Cardiac muscle cell (in vitro differentiated cells and primary cell): ENCODE data around the gene HCST. TPM values are rescaled to one million over a fixed set of nuclear protein-coding genes. Genes with fewer than 3 reads are reported as not detected.

Source experiments
- DNase-seq, 2 donors: peaks; one replicate each; pipeline versions ENCODE4 v3.0.0 to v3.0.0-alpha.2; 2010 to 2017; ENCODE audit warnings: low read depth in 1 of 2, low spot score in 1 of 2
- H3K27ac ChIP-seq: fragments of 200-600 bp; sonication (generic); 2 replicates; pipeline ENCODE4 v1.5.1; 2016
- H3K27me3 ChIP-seq: fragments of 200-600 bp; sonication (generic); 2 replicates; pipeline ENCODE4 v1.6.0; 2016; ENCODE audit warnings: control low read depth
- H3K36me3 ChIP-seq: fragments of 200-600 bp; sonication (generic); 2 replicates; pipeline ENCODE4 v1.5.1; 2016; ENCODE audit warnings: control low read depth
- H3K4me1 ChIP-seq: fragments of 200-600 bp; sonication (generic); 2 replicates; pipeline ENCODE4 v1.8.1; 2017; ENCODE audit warnings: low read depth, mild to moderate bottlenecking, mixed run types
- H3K4me3 ChIP-seq: fragments of 200-600 bp; sonication (generic); 2 replicates; pipeline ENCODE4 v1.5.1; 2016; ENCODE audit warnings: mild to moderate bottlenecking
- H3K9me3 ChIP-seq: fragments of 200-600 bp; sonication (generic); 2 replicates; pipeline ENCODE4 v1.5.1; 2017; ENCODE audit warnings: low read depth, mild to moderate bottlenecking, control low read depth
- polyA plus RNA-seq: library from polyadenylated mRNA; unstranded; fragments of >200 nt; fragmentation: Nextera tagmentation; extraction: Ambion mirVana; gene quantifications from 2 replicates; pipeline ENCODE4 v1.2.1, GENCODE V29; 2016
- total RNA-seq: library from RNA; depleted of rRNA; stranded (reverse); fragments of >200 nt; gene quantifications from 2 replicates; pipeline ENCODE4 v1.2.3, GENCODE V29; 2016
- TF ChIP-seq, protein P1 (sequence below): IDR thresholded peaks from 2 replicates; pipeline ENCODE4 v1.5.1; 2012; ENCODE audit warnings: low read depth, mild to moderate bottlenecking, low read length

Gene HCST
- total and polyA plus RNA-seq, 2 experiments from 2014 or later: 2.4 to 2.5 TPM

DNA sequence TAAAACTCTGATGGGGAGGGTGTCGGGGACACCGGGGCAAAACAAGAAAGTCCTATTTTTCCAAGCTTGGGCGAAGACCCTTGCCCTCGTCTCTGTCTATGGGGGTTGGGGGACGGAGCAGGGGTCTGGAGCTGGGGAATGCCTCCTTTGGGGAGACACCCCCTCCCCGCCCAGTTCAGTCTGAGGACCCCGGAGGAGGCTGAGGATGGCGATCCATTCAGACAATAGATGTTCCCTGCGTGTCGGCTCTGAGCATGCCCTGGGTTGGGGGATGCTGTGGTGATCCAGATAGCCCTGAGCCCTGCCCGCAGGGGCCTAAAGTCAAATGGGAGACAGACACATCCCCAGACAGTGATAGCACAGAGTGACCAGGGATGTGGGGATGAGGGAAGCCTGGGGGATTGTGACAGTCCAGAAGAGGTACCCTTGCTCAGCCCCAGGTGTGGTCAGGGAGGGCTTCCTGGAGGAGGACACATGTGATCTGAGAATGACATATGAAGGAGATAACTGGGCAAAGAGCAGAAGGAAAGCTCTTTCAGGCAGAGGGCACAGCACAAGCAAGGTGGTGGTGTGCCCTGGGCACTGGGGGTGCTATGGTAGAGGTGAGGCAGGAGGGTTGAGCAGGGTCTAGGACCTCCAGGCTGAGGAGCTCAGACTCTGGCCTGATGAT is 42.9 kb downstream of the HCST start:
- Histone ChIP-seq H3K4me1 (no peaks in the 10 kb centered on the region), H3K9me3 (no peaks in the 10 kb centered on the region), H3K36me3 (no peaks in the 10 kb centered on the region), H3K27me3 (no peaks in the 10 kb centered on the region), H3K4me3 (no peak overlapping the region), H3K27ac (no peak overlapping the region)
- TF ChIP-seq, protein P1, sequence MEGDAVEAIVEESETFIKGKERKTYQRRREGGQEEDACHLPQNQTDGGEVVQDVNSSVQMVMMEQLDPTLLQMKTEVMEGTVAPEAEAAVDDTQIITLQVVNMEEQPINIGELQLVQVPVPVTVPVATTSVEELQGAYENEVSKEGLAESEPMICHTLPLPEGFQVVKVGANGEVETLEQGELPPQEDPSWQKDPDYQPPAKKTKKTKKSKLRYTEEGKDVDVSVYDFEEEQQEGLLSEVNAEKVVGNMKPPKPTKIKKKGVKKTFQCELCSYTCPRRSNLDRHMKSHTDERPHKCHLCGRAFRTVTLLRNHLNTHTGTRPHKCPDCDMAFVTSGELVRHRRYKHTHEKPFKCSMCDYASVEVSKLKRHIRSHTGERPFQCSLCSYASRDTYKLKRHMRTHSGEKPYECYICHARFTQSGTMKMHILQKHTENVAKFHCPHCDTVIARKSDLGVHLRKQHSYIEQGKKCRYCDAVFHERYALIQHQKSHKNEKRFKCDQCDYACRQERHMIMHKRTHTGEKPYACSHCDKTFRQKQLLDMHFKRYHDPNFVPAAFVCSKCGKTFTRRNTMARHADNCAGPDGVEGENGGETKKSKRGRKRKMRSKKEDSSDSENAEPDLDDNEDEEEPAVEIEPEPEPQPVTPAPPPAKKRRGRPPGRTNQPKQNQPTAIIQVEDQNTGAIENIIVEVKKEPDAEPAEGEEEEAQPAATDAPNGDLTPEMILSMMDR: no peak
- no peak for DNase-seq

DNA sequence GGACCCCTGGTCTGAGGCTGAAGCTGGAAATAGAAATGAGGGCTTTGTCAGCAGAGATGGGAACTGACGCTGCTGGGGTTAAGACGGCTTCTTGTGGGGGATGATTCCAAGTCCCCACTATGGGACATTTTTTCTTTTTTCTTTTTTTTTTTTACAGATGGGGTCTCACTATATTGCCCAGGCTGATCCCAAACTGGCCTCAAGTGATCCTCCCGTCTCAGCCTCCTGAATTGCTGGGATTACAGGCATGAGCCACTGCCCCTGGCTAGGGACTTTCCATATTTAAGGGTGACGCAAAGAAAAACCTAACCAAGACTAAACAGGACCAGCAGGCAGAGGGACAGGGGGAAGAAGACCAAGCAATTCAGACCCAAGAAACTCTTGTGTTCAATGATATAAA is 43.9 kb downstream of the HCST start:
- no peaks in the 10 kb centered on the region for H3K36me3 ChIP-seq
- no peaks in the 10 kb centered on the region for H3K27me3 ChIP-seq
- no peak overlapping the region for H3K4me3 ChIP-seq
- DNase-seq: no peak
- TF ChIP-seq, protein P1: no peak
- no peak overlapping the region for H3K27ac ChIP-seq
- no peaks in the 10 kb centered on the region for H3K9me3 ChIP-seq
- no peaks in the 10 kb centered on the region for H3K4me1 ChIP-seq

DNA sequence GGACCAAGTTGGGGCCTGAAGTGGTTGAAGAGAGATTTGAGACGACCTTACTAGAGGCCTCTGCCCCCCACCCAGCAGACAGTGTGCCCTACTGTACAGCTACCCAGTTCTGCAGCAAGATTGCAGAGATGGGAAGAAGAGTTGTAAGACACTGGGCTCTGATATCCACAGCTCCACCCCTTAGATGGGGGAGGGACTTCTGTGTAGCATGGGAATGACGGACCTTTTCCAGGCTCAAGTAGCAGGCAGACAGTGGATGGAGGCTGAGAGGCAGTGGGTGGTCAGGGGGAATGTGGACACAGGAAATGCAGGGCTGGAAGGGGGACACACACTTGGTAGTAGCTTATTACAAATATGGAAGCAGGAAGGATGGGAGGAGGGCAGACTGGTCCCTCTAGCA is 46.8 kb downstream of the HCST start:
- no peak overlapping the region for H3K27ac ChIP-seq
- no peaks in the 10 kb centered on the region for H3K36me3 ChIP-seq
- H3K27me3 ChIP-seq: no peaks in the 10 kb centered on the region
- no peaks in the 10 kb centered on the region for H3K9me3 ChIP-seq
- no peak for DNase-seq
- TF ChIP-seq, protein P1: no peak
- H3K4me1 ChIP-seq: no peaks in the 10 kb centered on the region
- no peak overlapping the region for H3K4me3 ChIP-seq

Other genes starting within 250 kb of the HCST start
- gene UPK1A, start 236.0 kb upstream of the HCST start, total RNA-seq: 1.2 TPM in 1 of 2 replicates, not detected in the other
- gene UPK1A, start 236.0 kb upstream of the HCST start, polyA plus RNA-seq: 0.67 and 1.4 TPM in 2 replicates
- gene ZBTB32, start 198.0 kb upstream of the HCST start, total RNA-seq: not detected in 2 replicates
- gene ZBTB32, start 198.0 kb upstream of the HCST start, polyA plus RNA-seq: 0.53 and 0.59 TPM in 2 replicates
- gene KMT2B, start 184.5 kb upstream of the HCST start, total RNA-seq: 18.2 and 38.1 TPM in 2 replicates
- 8.9 and 11.9 TPM in 2 replicates for gene KMT2B, start 184.5 kb upstream of the HCST start, polyA plus RNA-seq
- gene IGFLR1, start 160.1 kb upstream of the HCST start, total RNA-seq: 1.5 and 2.6 TPM in 2 replicates
- 2.4 and 5.5 TPM in 2 replicates for gene IGFLR1, start 160.1 kb upstream of the HCST start, polyA plus RNA-seq
- 30.3 and 40.2 TPM in 2 replicates for gene U2AF1L4, start 157.1 kb upstream of the HCST start, total RNA-seq
- 45.5 and 61.7 TPM in 2 replicates for gene U2AF1L4, start 157.1 kb upstream of the HCST start, polyA plus RNA-seq
- gene PSENEN, start 156.9 kb upstream of the HCST start, total RNA-seq: 43.7 and 65.4 TPM in 2 replicates
- gene PSENEN, start 156.9 kb upstream of the HCST start, polyA plus RNA-seq: 158 and 173 TPM in 2 replicates
- gene LIN37, start 154.0 kb upstream of the HCST start, total RNA-seq: 16.0 and 16.8 TPM in 2 replicates
- gene LIN37, start 154.0 kb upstream of the HCST start, polyA plus RNA-seq: 11.4 and 16.3 TPM in 2 replicates
- gene HSPB6, start 145.5 kb upstream of the HCST start, total RNA-seq: 0.51 and 2.5 TPM in 2 replicates
- 0.76 and 2.6 TPM in 2 replicates for gene HSPB6, start 145.5 kb upstream of the HCST start, polyA plus RNA-seq
- gene PROSER3, start 144.4 kb upstream of the HCST start, total RNA-seq: 14.8 and 16.3 TPM in 2 replicates
- gene PROSER3, start 144.4 kb upstream of the HCST start, polyA plus RNA-seq: 28.9 and 35.7 TPM in 2 replicates
- gene ARHGAP33, start 127.0 kb upstream of the HCST start, total RNA-seq: 10.9 and 47.4 TPM in 2 replicates
- 16.1 and 31.9 TPM in 2 replicates for gene ARHGAP33, start 127.0 kb upstream of the HCST start, polyA plus RNA-seq
- gene PRODH2, start 89.7 kb upstream of the HCST start, total RNA-seq: 0.09 TPM in 1 of 2 replicates, not detected in the other
- not detected in 2 replicates for gene PRODH2, start 89.7 kb upstream of the HCST start, polyA plus RNA-seq
- 1.1 and 1.3 TPM in 2 replicates for gene NPHS1, start 50.0 kb upstream of the HCST start, total RNA-seq
- gene NPHS1, start 50.0 kb upstream of the HCST start, polyA plus RNA-seq: 0.37 TPM in 1 of 2 replicates, not detected in the other
- 3.5 and 4.2 TPM in 2 replicates for gene KIRREL2, start 45.6 kb upstream of the HCST start, total RNA-seq
- gene KIRREL2, start 45.6 kb upstream of the HCST start, polyA plus RNA-seq: 3.2 and 3.7 TPM in 2 replicates
- gene APLP1, start 34.0 kb upstream of the HCST start, total RNA-seq: 126 and 134 TPM in 2 replicates
- gene APLP1, start 34.0 kb upstream of the HCST start, polyA plus RNA-seq: 117 and 157 TPM in 2 replicates
- gene NFKBID, start 2.0 kb upstream of the HCST start, total RNA-seq: 3.7 and 5.1 TPM in 2 replicates
- 6.4 and 8.5 TPM in 2 replicates for gene NFKBID, start 2.0 kb upstream of the HCST start, polyA plus RNA-seq
- 2.9 TPM in 1 of 2 replicates, not detected in the other for gene TYROBP, start 5.8 kb downstream of the HCST start, total RNA-seq
- 0.79 TPM in 1 of 2 replicates, not detected in the other for gene TYROBP, start 5.8 kb downstream of the HCST start, polyA plus RNA-seq
- gene LRFN3, start 33.8 kb downstream of the HCST start, total RNA-seq: 13.4 and 14.3 TPM in 2 replicates
- gene LRFN3, start 33.8 kb downstream of the HCST start, polyA plus RNA-seq: 10.3 and 16.0 TPM in 2 replicates
- gene SDHAF1, start 92.7 kb downstream of the HCST start, total RNA-seq: 49.6 and 58.0 TPM in 2 replicates
- 31.9 and 36.2 TPM in 2 replicates for gene SDHAF1, start 92.7 kb downstream of the HCST start, polyA plus RNA-seq
- gene SYNE4, start 106.3 kb downstream of the HCST start, total RNA-seq: 6.2 and 6.3 TPM in 2 replicates
- gene SYNE4, start 106.3 kb downstream of the HCST start, polyA plus RNA-seq: 8.7 and 11.4 TPM in 2 replicates
- 52.2 and 79.0 TPM in 2 replicates for gene ALKBH6, start 111.7 kb downstream of the HCST start, total RNA-seq
- 39.6 and 66.9 TPM in 2 replicates for gene ALKBH6, start 111.7 kb downstream of the HCST start, polyA plus RNA-seq
- gene CLIP3, start 130.3 kb downstream of the HCST start, total RNA-seq: 7.1 and 10.9 TPM in 2 replicates
- 18.9 and 26.4 TPM in 2 replicates for gene CLIP3, start 130.3 kb downstream of the HCST start, polyA plus RNA-seq
- 18.9 and 37.0 TPM in 2 replicates for gene THAP8, start 151.8 kb downstream of the HCST start, total RNA-seq
- 24.8 and 32.5 TPM in 2 replicates for gene THAP8, start 151.8 kb downstream of the HCST start, polyA plus RNA-seq
- gene WDR62, start 152.4 kb downstream of the HCST start, total RNA-seq: 3.9 and 13.4 TPM in 2 replicates
- 2.1 and 9.1 TPM in 2 replicates for gene WDR62, start 152.4 kb downstream of the HCST start, polyA plus RNA-seq
- gene OVOL3, start 208.6 kb downstream of the HCST start, total RNA-seq: not detected in 2 replicates
- gene OVOL3, start 208.6 kb downstream of the HCST start, polyA plus RNA-seq: 0.36 TPM in 1 of 2 replicates, not detected in the other
- gene POLR2I, start 212.3 kb downstream of the HCST start, total RNA-seq: 64.5 and 130 TPM in 2 replicates
- gene POLR2I, start 212.3 kb downstream of the HCST start, polyA plus RNA-seq: 224 and 229 TPM in 2 replicates
- gene TBCB, start 212.9 kb downstream of the HCST start, total RNA-seq: 177 and 261 TPM in 2 replicates
- 202 and 268 TPM in 2 replicates for gene TBCB, start 212.9 kb downstream of the HCST start, polyA plus RNA-seq
- gene CAPNS1, start 237.5 kb downstream of the HCST start, total RNA-seq: 198 and 384 TPM in 2 replicates
- 294 and 413 TPM in 2 replicates for gene CAPNS1, start 237.5 kb downstream of the HCST start, polyA plus RNA-seq
- gene COX7A1, start 249.9 kb downstream of the HCST start, total RNA-seq: 1.2 TPM in 1 of 2 replicates, not detected in the other
- 1.4 and 6.5 TPM in 2 replicates for gene COX7A1, start 249.9 kb downstream of the HCST start, polyA plus RNA-seq